K562 (cell line): ENCODE data around the gene AAMP. TPM values are rescaled to one million over a fixed set of nuclear protein-coding genes. Genes with fewer than 3 reads are reported as not detected.

Source experiments
- ATF1 ChIP-seq, 2 experiments: fragments of 450-650 bp in 1 of 2; IDR thresholded peaks; 2 replicates each; pipeline ENCODE4 v1.6.1; 2016; ENCODE audit warnings: missing compliant biosample characterization in 1 of 2, missing genetic modification characterization in 1 of 2
- ATF6 ChIP-seq: sonication (generic); formaldehyde crosslinking; IDR thresholded peaks from 2 replicates; pipeline ENCODE4 v1.4.0; 2020; ENCODE audit warnings: mild to moderate bottlenecking, missing genetic modification reagents
- BCL6 ChIP-seq: fragments of 250-450 bp; sonication (Bioruptor Pico); IDR thresholded peaks from 2 replicates; pipeline ENCODE4 v1.4.0; 2020
- BDP1 ChIP-seq: IDR thresholded peaks from 3 replicates; pipeline ENCODE4 v1.6.1; 2011; ENCODE audit not compliant: insufficient read length, insufficient read depth
- CBFB ChIP-seq: sonication (generic); formaldehyde crosslinking; IDR thresholded peaks from 2 replicates; pipeline ENCODE4 v1.4.0; 2020; ENCODE audit warnings: mild to moderate bottlenecking, missing genetic modification reagents
- CXXC5 ChIP-seq: fragments of 250-450 bp; sonication (Bioruptor Pico); IDR thresholded peaks from 2 replicates; pipeline ENCODE4 v1.8.0; 2022; ENCODE audit warnings: inconsistent platforms, mild to moderate bottlenecking, moderate library complexity
- GATA2 ChIP-seq: sonication (generic); formaldehyde crosslinking; IDR thresholded peaks from 2 replicates; pipeline ENCODE4 v1.4.0; 2020; ENCODE audit warnings: mild to moderate bottlenecking, missing genetic modification reagents
- JUN ChIP-seq, 2 experiments: sonication (generic) in 1 of 2; formaldehyde crosslinking in 1 of 2; IDR thresholded peaks; 2 replicates each; pipeline versions ENCODE4 v1.6.1 to v1.8.0; 2012 to 2022; ENCODE audit warnings: borderline replicate concordance in 2 of 2, mild to moderate bottlenecking in 2 of 2, improper control_type of control experiment in 1 of 2, low read depth in 1 of 2, low read length in 1 of 2, missing genetic modification reagents in 1 of 2
- KLF16 ChIP-seq: IDR thresholded peaks from 2 replicates; pipeline ENCODE4 v1.6.1; 2016; ENCODE audit warnings: antibody characterized with exemption
- OTX1 ChIP-seq: fragments of 450-650 bp; formaldehyde crosslinking; IDR thresholded peaks from 2 replicates; pipeline ENCODE4 v1.4.0; 2022; ENCODE audit warnings: mild to moderate bottlenecking
- PCBP2 ChIP-seq: fragments of 200-400 bp; formaldehyde crosslinking; IDR thresholded peaks from 2 replicates; pipeline ENCODE4 v1.6.1; 2018; ENCODE audit warnings: low read length, low read depth, mild to moderate bottlenecking, moderate library complexity; ENCODE audit not compliant: poor library complexity, severe bottlenecking
- RERE ChIP-seq: sonication (generic); formaldehyde crosslinking; IDR thresholded peaks from 2 replicates; pipeline ENCODE4 v1.8.0; 2023; ENCODE audit warnings: missing genetic modification reagents, mild to moderate bottlenecking, borderline replicate concordance
- ZNF324 ChIP-seq: fragments of 250-450 bp; sonication (Bioruptor Pico); IDR thresholded peaks from 2 replicates; pipeline ENCODE4 v1.4.0; 2020; ENCODE audit warnings: mild to moderate bottlenecking
- ZNF740 ChIP-seq, 3 experiments: fragments of 200-800 bp in 1 of 3; sonication (Bioruptor generic) in 1 of 3; sonication (generic) in 1 of 3; formaldehyde crosslinking in 1 of 3; IDR thresholded peaks; 2 replicates each; pipeline versions ENCODE4 v1.6.1 to v1.8.0; 2016 to 2022; ENCODE audit warnings: mild to moderate bottlenecking in 2 of 3, missing compliant biosample characterization in 2 of 3, missing genetic modification characterization in 2 of 3, missing genetic modification reagents in 1 of 3
- polyA plus RNA-seq, 8 experiments: library from polyadenylated mRNA; depleted of rRNA in 4 of 8; stranded (reverse) in 5 of 8; unstranded in 3 of 8; fragments of >200 nt; fragmentation: Nextera tagmentation in 2 of 8; fragmentation: Illumina TruSeq in 1 of 8; extraction: Ambion mirVana in 2 of 8; extraction: Trizol in 1 of 8; gene quantifications; 2 replicates each; pipeline versions ENCODE4 v1.2.1 to v1.2.3, GENCODE V29; 2011 to 2014; ENCODE audit warnings: inconsistent platforms in 1 of 8, missing spikeins in 1 of 8
- total RNA-seq, 7 experiments: library from RNA; depleted of rRNA in 6 of 7; stranded (reverse); fragments of >200 nt in 6 of 7; fragmentation: Illumina TruSeq in 2 of 7; extraction: Trizol in 2 of 7; gene quantifications; 2 replicates each; pipeline versions ENCODE4 v1.2.1 to v1.2.3, GENCODE V29; 2011 to 2021; ENCODE audit warnings: low replicate concordance in 1 of 7

AAMP gene
- total and polyA plus RNA-seq, 9 of the 15 experiments (the other 6 are each of a cell fraction or from before 2014, with no cell fraction given) = 5.7 to 197 (median 94.1) TPM

GRCh38 chr2:218245214-218245613 is 24.7 kb downstream of the AAMP start (continued):
- TF ChIP-seq BCL6 (no peak), OTX1 (CRISPR knock-in tag) (no peak), KLF16 (no peak), ATF1 (CRISPR knock-in tag; IDR thresholded peaks at IDR 0.05) (no peak), ATF1 (tag; IDR thresholded peaks at IDR 0.05) (no peak), ZNF324 (CRISPR knock-in tag) (no peak), GATA2 (CRISPR knock-in tag) (no peak), RERE (no peak), CBFB (CRISPR knock-in tag) (no peak), BDP1 (no peak), JUN (IDR thresholded peaks at IDR 0.05; ENCODE audit: borderline replicate concordance, low read depth, low read length) (no peak), JUN (CRISPR knock-in tag; IDR thresholded peaks at IDR 0.05; ENCODE audit: borderline replicate concordance) (no peak), PCBP2 (no peak), ATF6 (CRISPR knock-in tag) (no peak), CXXC5 (no peak), ZNF740 (CRISPR knock-in tag; IDR thresholded peaks at IDR 0.05) (no peak), ZNF740 (tag; IDR thresholded peaks at IDR 0.05) (no peak)
